ENCODE measurements around the gene KRTAP6-2.

KRTAP6-2 gene, protein sequence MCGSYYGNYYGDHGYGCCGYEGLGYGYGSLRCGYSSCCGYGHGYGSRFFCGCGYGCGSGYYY

GRCh38 chr21:30598802-30599201 is at the start of gene KRTAP6-2:
TSS of gene KRTAP6-2 (minus strand) at chr21:30598902. CDS start at chr21:30598874, 28 bp downstream.
- Mint-ChIP-seq H3K27ac (no peak within 1 kb of the TSS), H3K4me3 (no peak within 1 kb of the TSS), H3K27me3 (ENCODE audit: low read depth) (no peaks in the 10 kb centered on the region), H3K36me3 (ENCODE audit: low read depth) (no peaks in the 10 kb centered on the region), H3K4me1 (no peaks in the 10 kb centered on the region), H3K9me3 (no peaks in the 10 kb centered on the region)
- TF ChIP-seq CTCF (IDR thresholded peaks at IDR 0.05; ENCODE audit: unreplicated experiment in 3 of 3), result no peak

DNA sequence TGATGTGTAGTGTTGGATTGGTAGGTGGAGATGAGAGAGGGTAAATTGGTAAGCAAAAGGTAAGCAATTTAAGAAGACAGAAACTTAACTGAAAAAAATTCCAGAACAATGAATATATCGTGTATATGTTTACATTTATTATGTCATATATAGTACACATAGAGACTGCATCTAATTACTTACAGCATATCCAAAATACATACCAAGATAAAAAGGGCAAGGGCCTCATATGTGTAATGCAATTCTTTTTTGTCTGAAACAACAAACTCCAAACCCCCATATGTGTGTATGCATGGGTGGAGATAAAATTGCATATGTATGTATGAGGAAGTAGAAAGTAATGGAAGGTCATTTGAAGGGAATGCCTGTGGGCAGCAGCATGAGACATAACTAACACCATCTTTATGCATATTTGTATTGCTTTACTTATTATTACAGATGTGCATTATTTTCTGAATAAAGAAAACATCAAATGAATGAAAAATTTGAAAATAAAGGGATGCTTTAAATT is 48.3 kb upstream of the KRTAP6-2 start:
- Mint-ChIP-seq H3K36me3 (ENCODE audit: low read depth) (no peaks in the 10 kb centered on the region), H3K9me3 (no peaks in the 10 kb centered on the region), H3K27ac (no peak overlapping the region), H3K27me3 (ENCODE audit: low read depth) (no peaks in the 10 kb centered on the region), H3K4me1 (no peaks in the 10 kb centered on the region), H3K4me3 (no peak overlapping the region)
- TF ChIP-seq CTCF (IDR thresholded peaks at IDR 0.05; ENCODE audit: unreplicated experiment in 3 of 3), result no peak

DNA sequence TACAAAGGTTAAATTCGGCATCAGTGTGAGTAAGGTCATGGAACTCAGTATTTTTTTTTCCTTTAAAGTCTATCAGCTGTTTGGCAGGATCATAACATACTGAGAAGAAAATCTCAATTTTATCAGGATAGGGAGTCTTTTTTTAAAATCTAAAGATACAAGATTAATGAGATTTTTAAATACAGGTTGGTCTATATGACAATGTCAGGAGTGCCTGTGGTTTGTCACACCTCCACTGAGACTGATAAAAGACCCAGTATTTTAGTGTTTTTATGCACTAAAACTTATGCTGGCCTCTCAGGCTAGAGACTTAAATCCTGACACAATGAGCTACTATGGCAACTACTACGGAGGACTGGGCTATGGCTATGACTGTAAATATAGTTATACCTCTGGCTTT is 43.9 kb upstream of the KRTAP6-2 start, which contains the start of gene KRTAP20-3:
TSS of gene KRTAP20-3 (plus strand) at position 301 of the 400 bp plus-strand sequence.
- H3K4me3 Mint-ChIP-seq, result no peak within 1 kb of the TSS
- no peaks in the 10 kb centered on the region for H3K9me3 Mint-ChIP-seq
- no peak for TF ChIP-seq CTCF (IDR thresholded peaks at IDR 0.05; ENCODE audit: unreplicated experiment in 3 of 3)
- H3K27ac Mint-ChIP-seq, result no peak within 1 kb of the TSS
- no peaks in the 10 kb centered on the region for H3K36me3 Mint-ChIP-seq (ENCODE audit: low read depth)
- H3K4me1 Mint-ChIP-seq, result no peaks in the 10 kb centered on the region
- no peaks in the 10 kb centered on the region for H3K27me3 Mint-ChIP-seq (ENCODE audit: low read depth)

- H3K4me1 Mint-ChIP-seq, result no peaks in the 10 kb centered on the region
- no peak for TF ChIP-seq CTCF (IDR thresholded peaks at IDR 0.05; ENCODE audit: unreplicated experiment in 3 of 3)
- no peaks in the 10 kb centered on the region for H3K27me3 Mint-ChIP-seq (ENCODE audit: low read depth)
- H3K36me3 Mint-ChIP-seq (ENCODE audit: low read depth), result no peaks in the 10 kb centered on the region
- no peaks in the 10 kb centered on the region for H3K9me3 Mint-ChIP-seq
- H3K27ac Mint-ChIP-seq, result no peak overlapping the region
- H3K4me3 Mint-ChIP-seq, result no peak overlapping the region
Observed at GRCh38 chr21:30638686-30639085, 40.0 kb upstream of the KRTAP6-2 start.

DNA sequence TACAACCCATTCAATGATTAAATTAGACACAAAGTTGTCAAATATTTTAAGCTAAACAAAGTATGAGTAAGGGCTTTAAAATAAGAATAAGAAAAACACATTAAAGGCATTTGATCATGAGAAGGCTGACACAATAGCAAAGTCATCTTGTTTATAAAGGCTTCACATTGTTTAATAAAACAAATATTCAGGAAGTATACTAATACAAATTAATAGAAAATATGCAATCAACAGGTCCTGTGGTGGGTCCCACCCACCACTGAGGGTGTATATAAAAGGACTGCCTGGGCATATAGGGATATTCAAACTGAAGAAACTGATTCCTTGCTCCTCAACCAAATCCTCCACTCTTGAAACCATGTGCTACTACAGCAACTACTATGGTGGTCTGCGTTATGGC is 36.2 kb upstream of the KRTAP6-2 start, which contains the start of gene KRTAP20-2:
TSS of gene KRTAP20-2 (plus strand) at position 301 of the 400 bp plus-strand sequence. CDS start at position 359, 58 bp downstream.
- no peaks in the 10 kb centered on the region for H3K9me3 Mint-ChIP-seq
- H3K36me3 Mint-ChIP-seq (ENCODE audit: low read depth), result no peaks in the 10 kb centered on the region
- no peaks in the 10 kb centered on the region for H3K27me3 Mint-ChIP-seq (ENCODE audit: low read depth)
- no peak for TF ChIP-seq CTCF (IDR thresholded peaks at IDR 0.05; ENCODE audit: unreplicated experiment in 3 of 3)
- H3K4me3 Mint-ChIP-seq, result no peak within 1 kb of the TSS
- H3K27ac Mint-ChIP-seq, result no peak within 1 kb of the TSS
- no peaks in the 10 kb centered on the region for H3K4me1 Mint-ChIP-seq

- no peaks in the 10 kb centered on the region for H3K27me3 Mint-ChIP-seq (ENCODE audit: low read depth)
- H3K4me3 Mint-ChIP-seq, result no peak overlapping the region
- no peak overlapping the region for H3K27ac Mint-ChIP-seq
- peaks cover 2% of the 10 kb centered on the region for H3K9me3 Mint-ChIP-seq
- no peak for TF ChIP-seq CTCF (IDR thresholded peaks at IDR 0.05; ENCODE audit: unreplicated experiment in 3 of 3)
- no peaks in the 10 kb centered on the region for H3K36me3 Mint-ChIP-seq (ENCODE audit: low read depth)
- H3K4me1 Mint-ChIP-seq, result no peaks in the 10 kb centered on the region
Observed at GRCh38 chr21:30629200-30629599, 30.5 kb upstream of the KRTAP6-2 start.
